T-helper 2 cell (primary cell): ENCODE measurements around the gene VIT.
A peak's percentile ranks its signal among the peaks of the same experiment; 100 is the strongest.

Experiments used
- DNase-seq, 5 experiments: peaks; one replicate each; pipeline versions ENCODE4 v3.0.0 to v3.0.0-alpha.2; 2012 to 2022
- total RNA-seq, 2 donors: gene quantifications; one replicate each; lab custom pipeline; 2026; lab: John Stamatoyannopoulos, UW

VIT gene
- 0 reads per million in 2 donors for total RNA-seq

- DNase-seq, result no peak
These were observed at the start of gene VIT for GRCh38 chr2:36696533-36696932. Gene VIT (plus strand): TSS chr2:36696707. CDS start chr2:36716371, 19,664 bp downstream.

GRCh38 chr2:36650031-36650829 lies 46.3 kb upstream of the VIT start:
- peak in 1 of 5 experiments; percentile 19 for DNase-seq

- DNase-seq, result no peak
These were observed 43.4 kb upstream of the VIT start for GRCh38 chr2:36653155-36653554.

GRCh38 chr2:36653967-36654694 lies 42.4 kb upstream of the VIT start:
- no peak for DNase-seq

GRCh38 chr2:36655453-36655852 lies 41.1 kb upstream of the VIT start:
- no peak for DNase-seq

GRCh38 chr2:36657703-36658102 lies 38.8 kb upstream of the VIT start:
- no peak for DNase-seq

- DNase-seq, result no peak
These were observed 38.2 kb upstream of the VIT start for GRCh38 chr2:36658277-36658748.

- no peak for DNase-seq
These were observed 37.3 kb upstream of the VIT start for GRCh38 chr2:36659218-36659617.

- peak in 1 of 5 experiments; percentile 8 for DNase-seq
These were observed 36.6 kb upstream of the VIT start for GRCh38 chr2:36659872-36660312.

GRCh38 chr2:36662638-36663037 lies 33.9 kb upstream of the VIT start:
- DNase-seq, result no peak

GRCh38 chr2:36663295-36663694 lies 33.2 kb upstream of the VIT start:
- no peak for DNase-seq

GRCh38 chr2:36663851-36664695 lies 32.4 kb upstream of the VIT start:
- DNase-seq, result peak in 2 of 5 experiments; percentile 7 to 57

GRCh38 chr2:36664696-36665076 lies 31.8 kb upstream of the VIT start:
- DNase-seq, result no peak

- no peak for DNase-seq
These were observed 28.6 kb upstream of the VIT start for GRCh38 chr2:36667931-36668330.

- DNase-seq, result no peak
These were observed 25.5 kb upstream of the VIT start for GRCh38 chr2:36670881-36671595.

- DNase-seq, result no peak
These were observed 24.8 kb upstream of the VIT start for GRCh38 chr2:36671731-36672130.

GRCh38 chr2:36672199-36672598 lies 24.3 kb upstream of the VIT start:
- DNase-seq, result no peak

GRCh38 chr2:36675579-36676282 lies 20.8 kb upstream of the VIT start:
- no peak for DNase-seq

GRCh38 chr2:36676364-36676763 lies 20.1 kb upstream of the VIT start:
- DNase-seq, result no peak

GRCh38 chr2:36677386-36677785 lies 19.1 kb upstream of the VIT start:
- no peak for DNase-seq

- no peak for DNase-seq
These were observed 18.4 kb upstream of the VIT start for GRCh38 chr2:36677996-36678605.
